HEK293 (cell line): Measurements from ENCODE around the gene TICAM1.
"Not testable (repeated sequence)": the region's sequence is repeated elsewhere in the genome, so short reads cannot be mapped to it uniquely, and the experiment has no call there.

Experiments
- ZNF677 ChIP-seq: fragments of 450-650 bp; IDR thresholded peaks from 2 replicates; pipeline ENCODE4 v1.5.0; 2018; ENCODE audit warnings: missing biosample characterization, mild to moderate bottlenecking, missing genetic modification characterization, moderate library complexity
- ZNF768 ChIP-seq: fragments of 450-650 bp; formaldehyde crosslinking; IDR thresholded peaks from 2 replicates; pipeline ENCODE4 v1.5.1; 2018; ENCODE audit warnings: missing biosample characterization, mild to moderate bottlenecking, missing genetic modification characterization
- TF ChIP-seq, protein P1 (sequence below): fragments of 450-650 bp; formaldehyde crosslinking; IDR thresholded peaks from 2 replicates; pipeline ENCODE4 v1.5.1; 2016; ENCODE audit warnings: missing biosample characterization, missing genetic modification characterization
- TF ChIP-seq, protein P2 (sequence below): fragments of 450-650 bp; formaldehyde crosslinking; IDR thresholded peaks from 2 replicates; pipeline ENCODE4 v1.5.1; 2016; ENCODE audit warnings: missing biosample characterization, missing genetic modification characterization
- TF ChIP-seq, protein P3 (sequence below): fragments of 450-650 bp; formaldehyde crosslinking; IDR thresholded peaks from 2 replicates; pipeline ENCODE4 v1.5.1; 2016; ENCODE audit warnings: missing biosample characterization, missing genetic modification characterization

DNA sequence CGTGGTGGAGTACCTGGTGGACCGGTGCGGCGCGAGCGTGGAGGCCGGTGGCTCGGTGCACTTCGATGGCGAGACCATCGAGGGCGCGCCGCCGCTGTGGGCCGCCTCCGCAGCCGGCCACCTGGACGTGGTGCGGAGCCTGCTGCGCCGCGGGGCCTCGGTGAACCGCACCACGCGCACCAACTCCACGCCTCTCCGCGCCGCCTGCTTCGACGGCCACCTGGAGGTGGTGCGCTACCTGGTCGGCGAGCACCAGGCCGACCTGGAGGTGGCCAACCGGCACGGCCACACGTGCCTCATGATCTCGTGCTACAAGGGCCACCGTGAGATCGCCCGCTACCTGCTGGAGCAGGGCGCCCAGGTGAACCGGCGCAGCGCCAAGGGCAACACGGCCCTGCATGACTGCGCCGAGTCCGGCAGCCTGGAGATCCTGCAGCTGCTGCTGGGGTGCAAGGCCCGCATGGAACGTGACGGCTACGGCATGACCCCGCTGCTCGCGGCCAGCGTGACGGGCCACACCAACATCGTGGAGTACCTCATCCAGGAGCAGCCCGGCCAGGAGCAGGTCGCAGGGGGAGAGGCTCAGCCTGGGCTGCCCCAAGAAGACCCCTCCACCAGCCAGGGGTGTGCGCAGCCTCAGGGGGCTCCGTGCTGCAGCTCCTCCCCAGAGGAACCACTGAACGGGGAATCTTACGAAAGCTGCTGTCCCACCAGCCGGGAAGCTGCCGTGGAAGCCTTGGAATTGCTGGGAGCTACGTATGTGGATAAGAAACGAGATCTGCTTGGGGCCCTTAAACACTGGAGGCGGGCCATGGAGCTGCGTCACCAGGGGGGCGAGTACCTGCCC is 39.3 kb downstream of the TICAM1 start:
- TF ChIP-seq, protein P1, sequence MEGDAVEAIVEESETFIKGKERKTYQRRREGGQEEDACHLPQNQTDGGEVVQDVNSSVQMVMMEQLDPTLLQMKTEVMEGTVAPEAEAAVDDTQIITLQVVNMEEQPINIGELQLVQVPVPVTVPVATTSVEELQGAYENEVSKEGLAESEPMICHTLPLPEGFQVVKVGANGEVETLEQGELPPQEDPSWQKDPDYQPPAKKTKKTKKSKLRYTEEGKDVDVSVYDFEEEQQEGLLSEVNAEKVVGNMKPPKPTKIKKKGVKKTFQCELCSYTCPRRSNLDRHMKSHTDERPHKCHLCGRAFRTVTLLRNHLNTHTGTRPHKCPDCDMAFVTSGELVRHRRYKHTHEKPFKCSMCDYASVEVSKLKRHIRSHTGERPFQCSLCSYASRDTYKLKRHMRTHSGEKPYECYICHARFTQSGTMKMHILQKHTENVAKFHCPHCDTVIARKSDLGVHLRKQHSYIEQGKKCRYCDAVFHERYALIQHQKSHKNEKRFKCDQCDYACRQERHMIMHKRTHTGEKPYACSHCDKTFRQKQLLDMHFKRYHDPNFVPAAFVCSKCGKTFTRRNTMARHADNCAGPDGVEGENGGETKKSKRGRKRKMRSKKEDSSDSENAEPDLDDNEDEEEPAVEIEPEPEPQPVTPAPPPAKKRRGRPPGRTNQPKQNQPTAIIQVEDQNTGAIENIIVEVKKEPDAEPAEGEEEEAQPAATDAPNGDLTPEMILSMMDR, result peak; percentile 36; the same call in 1 of the 2 replicates
- TF ChIP-seq, protein P2, sequence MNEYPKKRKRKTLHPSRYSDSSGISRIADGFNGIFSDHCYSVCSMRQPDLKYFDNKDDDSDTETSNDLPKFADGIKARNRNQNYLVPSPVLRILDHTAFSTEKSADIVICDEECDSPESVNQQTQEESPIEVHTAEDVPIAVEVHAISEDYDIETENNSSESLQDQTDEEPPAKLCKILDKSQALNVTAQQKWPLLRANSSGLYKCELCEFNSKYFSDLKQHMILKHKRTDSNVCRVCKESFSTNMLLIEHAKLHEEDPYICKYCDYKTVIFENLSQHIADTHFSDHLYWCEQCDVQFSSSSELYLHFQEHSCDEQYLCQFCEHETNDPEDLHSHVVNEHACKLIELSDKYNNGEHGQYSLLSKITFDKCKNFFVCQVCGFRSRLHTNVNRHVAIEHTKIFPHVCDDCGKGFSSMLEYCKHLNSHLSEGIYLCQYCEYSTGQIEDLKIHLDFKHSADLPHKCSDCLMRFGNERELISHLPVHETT (tag by site-specific recombination), result not testable (repeated sequence)
- TF ChIP-seq ZNF677; ZNF768 (tag by site-specific recombination): not testable (repeated sequence)
- TF ChIP-seq, protein P3, sequence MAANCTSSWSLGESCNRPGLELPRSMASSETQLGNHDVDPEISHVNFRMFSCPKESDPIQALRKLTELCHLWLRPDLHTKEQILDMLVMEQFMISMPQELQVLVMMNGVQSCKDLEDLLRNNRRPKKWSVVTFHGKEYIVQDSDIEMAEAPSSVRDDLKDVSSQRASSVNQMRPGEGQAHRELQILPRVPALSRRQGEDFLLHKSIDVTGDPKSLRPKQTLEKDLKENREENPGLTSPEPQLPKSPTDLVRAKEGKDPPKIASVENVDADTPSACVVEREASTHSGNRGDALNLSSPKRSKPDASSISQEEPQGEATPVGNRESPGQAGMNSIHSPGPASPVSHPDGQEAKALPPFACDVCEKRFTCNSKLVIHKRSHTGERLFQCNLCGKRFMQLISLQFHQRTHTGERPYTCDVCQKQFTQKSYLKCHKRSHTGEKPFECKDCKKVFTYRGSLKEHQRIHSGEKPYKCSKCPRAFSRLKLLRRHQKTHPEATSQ, result not testable (repeated sequence)
